ENCODE results near the gene DNAH2. TPM values are rescaled to one million over a fixed set of nuclear protein-coding genes. Genes with fewer than 3 reads are reported as not detected.

DNAH2 gene
- total and polyA plus RNA-seq, 2 donors (not counting 3 experiments of a cell fraction or from before 2014, with no cell fraction given) = 0.10 to 0.11 TPM

GRCh38 chr17:7706631-7707354 is 10.8 kb upstream of the DNAH2 start:
- Histone ChIP-seq H4K20me1 (replicated peaks; ENCODE audit: control insufficient read depth, extremely low read depth, insufficient read depth, low read length) (no peaks in the 10 kb centered on the region), H3K27me3 (ENCODE audit: control insufficient read depth in 2 of 2, insufficient read depth in 2 of 2, low read length in 2 of 2) (peaks cover 35% of the 10 kb centered on the region in 2 experiments), H2AFZ (ENCODE audit: low read depth, low read length) (no peak overlapping the region), H3K9ac (replicated peaks; ENCODE audit: extremely low read depth, insufficient read depth, low read length) (no peak overlapping the region), H3K9me1 (replicated peaks; ENCODE audit: control insufficient read depth, extremely low read depth, insufficient read depth, low read length) (no peaks in the 10 kb centered on the region), H3K4me3 (replicated peaks in 1 of 3; ENCODE audit: insufficient read depth in 1 of 3, low read depth in 1 of 3, low read length in 3 of 3) (no peak overlapping the region), H3K9me3 (replicated peaks; ENCODE audit: control insufficient read depth, insufficient read depth, low read length) (no peaks in the 10 kb centered on the region), H3K4me1 (ENCODE audit: control insufficient read depth, extremely low read depth, insufficient read depth, low read length) (peaks cover 6% of the 10 kb centered on the region), H3K36me3 (ENCODE audit: control insufficient read depth in 2 of 2, extremely low read depth in 1 of 2, insufficient read depth in 2 of 2, low read length in 2 of 2) (peaks cover 0 to 5% of the 10 kb centered on the region in 2 experiments), H3K27ac (ENCODE audit: insufficient read depth, low read depth, low read length) (no peak overlapping the region), H3K4me2 (ENCODE audit: insufficient read depth, low read length) (no peak overlapping the region), H3K79me2 (ENCODE audit: control insufficient read depth, insufficient read depth, low read length) (no peaks in the 10 kb centered on the region)
- no TSS peak for BruUV-seq (replicated peaks)
- FAIRE-seq (no peak), DNase-seq (ENCODE audit: low read depth, low spot score) (no peak)
- intact Hi-C loops (cut with micrococcal nuclease) (no loop called here), dilution Hi-C loops (cut with MboI; ENCODE audit: extremely low pct_ligation_motif_present, low sequenced_read_pairs) (no loop called here)
- CTCF ChIA-PET = interaction anchor here (2.3 to 5.1 kb wide), 2 partner anchors 9 to 19 kb away, joined by 11 to 45 read pairs; partner anchors contain the start of genes DNAH2, TP53 and WRAP53
- TF ChIP-seq EZH2 (IDR thresholded peaks at IDR 0.05; ENCODE audit: borderline replicate concordance, low read depth, low read length, severe bottlenecking) = no peak
- TF ChIP-seq POLR2AphosphoS5 (IDR thresholded peaks at IDR 0.05; ENCODE audit: insufficient read depth, low read depth, low read length) = no peak
- POLR2A ChIA-PET = no interaction called here

GRCh38 chr17:7707446-7707845 is 10.1 kb upstream of the DNAH2 start:
- Histone ChIP-seq H3K9me3 (replicated peaks; ENCODE audit: control insufficient read depth, insufficient read depth, low read length) (no peaks in the 10 kb centered on the region), H3K4me2 (ENCODE audit: insufficient read depth, low read length) (no peak overlapping the region), H3K79me2 (ENCODE audit: control insufficient read depth, insufficient read depth, low read length) (no peaks in the 10 kb centered on the region), H3K27ac (ENCODE audit: insufficient read depth, low read depth, low read length) (no peak overlapping the region), H3K4me1 (ENCODE audit: control insufficient read depth, extremely low read depth, insufficient read depth, low read length) (peaks cover 6% of the 10 kb centered on the region), H3K9me1 (replicated peaks; ENCODE audit: control insufficient read depth, extremely low read depth, insufficient read depth, low read length) (no peaks in the 10 kb centered on the region), H3K4me3 (replicated peaks in 1 of 3; ENCODE audit: insufficient read depth in 1 of 3, low read depth in 1 of 3, low read length in 3 of 3) (no peak overlapping the region), H2AFZ (ENCODE audit: low read depth, low read length) (no peak overlapping the region), H4K20me1 (replicated peaks; ENCODE audit: control insufficient read depth, extremely low read depth, insufficient read depth, low read length) (no peaks in the 10 kb centered on the region), H3K9ac (replicated peaks; ENCODE audit: extremely low read depth, insufficient read depth, low read length) (no peak overlapping the region), H3K27me3 (ENCODE audit: control insufficient read depth in 2 of 2, insufficient read depth in 2 of 2, low read length in 2 of 2) (peaks cover 35% of the 10 kb centered on the region in 2 experiments), H3K36me3 (ENCODE audit: control insufficient read depth in 2 of 2, extremely low read depth in 1 of 2, insufficient read depth in 2 of 2, low read length in 2 of 2) (peaks cover 0 to 2% of the 10 kb centered on the region in 2 experiments)
- no TSS peak for BruUV-seq (replicated peaks)
- FAIRE-seq (no peak), DNase-seq (ENCODE audit: low read depth, low spot score) (no peak)
- TF ChIP-seq MAX (IDR thresholded peaks at IDR 0.05; ENCODE audit: insufficient read depth, insufficient read length) (no peak), FOS (IDR thresholded peaks at IDR 0.05; ENCODE audit: borderline replicate concordance, insufficient read depth, low read length) (no peak), JUN (IDR thresholded peaks at IDR 0.05; ENCODE audit: borderline replicate concordance, insufficient read depth, insufficient read length, low read depth) (no peak), POLR2A (IDR thresholded peaks at IDR 0.05; ENCODE audit: low read depth, low read length) (no peak)
- dilution Hi-C loops (cut with MboI; ENCODE audit: extremely low pct_ligation_motif_present, low sequenced_read_pairs) = no loop called here
- intact Hi-C loops (cut with micrococcal nuclease) = no loop called here
- ChIA-PET POLR2A (no interaction called here), CTCF (interaction anchor here (5.1 kb wide), 1 partner anchor 8 kb away, joined by 45 read pairs; the partner anchor contains the start of gene DNAH2)
